Measurements from ENCODE around the gene COX18.

COX18 gene

DNA sequence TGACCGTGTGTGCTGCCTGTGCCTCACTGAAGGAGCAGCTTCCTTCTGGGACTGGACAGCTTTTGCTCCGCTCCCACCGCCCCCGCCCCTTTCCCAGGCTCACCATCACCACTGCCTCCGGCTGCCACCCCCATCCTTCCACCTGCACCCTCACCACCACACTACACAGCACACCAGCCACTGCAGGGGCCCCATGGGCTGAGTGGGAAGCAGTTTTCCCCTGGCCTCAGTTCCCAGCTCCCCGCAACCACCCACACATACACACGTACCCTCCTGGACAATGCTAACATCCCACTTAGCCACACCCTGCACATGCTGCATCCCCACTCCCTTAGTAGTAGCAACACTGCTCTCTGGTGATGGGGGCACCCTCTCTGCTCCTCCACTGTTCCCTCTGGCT is 29.6 kb upstream of the COX18 start:
- Histone ChIP-seq H4K20me1 (ENCODE audit: insufficient read depth, low read length) (no peaks in the 10 kb centered on the region), H3K4me2 (ENCODE audit: low read length) (no peak overlapping the region), H3K79me2 (ENCODE audit: low read length) (no peaks in the 10 kb centered on the region), H2AFZ (ENCODE audit: low read depth, low read length) (no peak overlapping the region), H3K4me3 (ENCODE audit: low read length) (no peak overlapping the region), H3K9ac (ENCODE audit: low read length) (no peak overlapping the region), H3K27ac (ENCODE audit: low read length) (no peak overlapping the region), H3K4me1 (ENCODE audit: low read length) (no peaks in the 10 kb centered on the region), H3K36me3 (replicated peaks; ENCODE audit: low read depth, low read length) (peaks cover 34% of the 10 kb centered on the region), H3K9me3 (ENCODE audit: insufficient read depth, low read length) (no peaks in the 10 kb centered on the region), H3K27me3 (ENCODE audit: low read depth, low read length) (no peaks in the 10 kb centered on the region)
- no peak for TF ChIP-seq CTCF (IDR thresholded peaks at IDR 0.05; ENCODE audit: low read depth, low read length)
- TF ChIP-seq EZH2phosphoT487 (IDR thresholded peaks at IDR 0.05; ENCODE audit: low read depth) = no peak

GRCh38 chr4:73098713-73099112 is 29.2 kb upstream of the COX18 start:
- Histone ChIP-seq H3K9ac (ENCODE audit: low read length) (no peak overlapping the region), H3K4me3 (ENCODE audit: low read length) (no peak overlapping the region), H2AFZ (ENCODE audit: low read depth, low read length) (no peak overlapping the region), H3K4me1 (ENCODE audit: low read length) (no peaks in the 10 kb centered on the region), H3K79me2 (ENCODE audit: low read length) (no peaks in the 10 kb centered on the region), H3K36me3 (replicated peaks; ENCODE audit: low read depth, low read length) (peaks cover 37% of the 10 kb centered on the region), H3K4me2 (ENCODE audit: low read length) (no peak overlapping the region), H3K9me3 (ENCODE audit: insufficient read depth, low read length) (no peaks in the 10 kb centered on the region), H3K27ac (ENCODE audit: low read length) (no peak overlapping the region), H4K20me1 (ENCODE audit: insufficient read depth, low read length) (no peaks in the 10 kb centered on the region), H3K27me3 (ENCODE audit: low read depth, low read length) (no peaks in the 10 kb centered on the region)
- TF ChIP-seq CTCF (IDR thresholded peaks at IDR 0.05; ENCODE audit: low read depth, low read length) (no peak), EZH2phosphoT487 (IDR thresholded peaks at IDR 0.05; ENCODE audit: low read depth) (no peak)

DNA sequence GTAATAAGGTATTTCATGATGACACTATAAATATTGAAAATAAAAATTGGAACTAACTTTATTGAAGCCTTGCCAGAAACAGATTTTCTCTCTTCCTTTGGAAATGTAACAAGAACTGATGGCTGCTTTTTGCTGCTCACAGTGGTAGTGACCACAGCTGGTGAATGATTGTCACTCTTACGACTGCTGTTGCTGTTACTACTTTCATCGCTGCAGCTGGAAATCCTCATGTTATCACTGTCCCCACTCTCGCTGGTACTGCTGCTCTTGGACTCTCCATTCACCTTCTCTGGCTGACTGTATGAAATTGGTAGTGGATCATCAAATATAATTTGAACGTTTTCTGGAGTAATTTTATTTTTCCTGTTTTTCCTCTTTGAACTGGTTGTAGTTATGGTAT is 28.5 kb upstream of the COX18 start:
- Histone ChIP-seq H3K9ac (ENCODE audit: low read length) (no peak overlapping the region), H3K4me3 (ENCODE audit: low read length) (no peak overlapping the region), H3K36me3 (replicated peaks; ENCODE audit: low read depth, low read length) (peaks cover 37% of the 10 kb centered on the region), H3K79me2 (ENCODE audit: low read length) (no peaks in the 10 kb centered on the region), H3K9me3 (ENCODE audit: insufficient read depth, low read length) (no peaks in the 10 kb centered on the region), H2AFZ (ENCODE audit: low read depth, low read length) (no peak overlapping the region), H4K20me1 (ENCODE audit: insufficient read depth, low read length) (no peaks in the 10 kb centered on the region), H3K27me3 (ENCODE audit: low read depth, low read length) (no peaks in the 10 kb centered on the region), H3K4me1 (ENCODE audit: low read length) (no peaks in the 10 kb centered on the region), H3K27ac (ENCODE audit: low read length) (no peak overlapping the region), H3K4me2 (ENCODE audit: low read length) (no peak overlapping the region)
- TF ChIP-seq CTCF (IDR thresholded peaks at IDR 0.05; ENCODE audit: low read depth, low read length) (no peak), EZH2phosphoT487 (IDR thresholded peaks at IDR 0.05; ENCODE audit: low read depth) (no peak)

- Histone ChIP-seq H3K4me1 (ENCODE audit: low read length) (no peaks in the 10 kb centered on the region; the same call in 1 of the 2 replicates), H3K27me3 (ENCODE audit: low read depth, low read length) (no peaks in the 10 kb centered on the region), H4K20me1 (ENCODE audit: insufficient read depth, low read length) (no peaks in the 10 kb centered on the region), H3K9ac (ENCODE audit: low read length) (no peak overlapping the region), H3K9me3 (ENCODE audit: insufficient read depth, low read length) (no peaks in the 10 kb centered on the region), H3K27ac (ENCODE audit: low read length) (no peak overlapping the region), H3K36me3 (replicated peaks; ENCODE audit: low read depth, low read length) (peaks cover 40% of the 10 kb centered on the region), H2AFZ (ENCODE audit: low read depth, low read length) (no peak overlapping the region), H3K4me3 (ENCODE audit: low read length) (no peak overlapping the region), H3K4me2 (ENCODE audit: low read length) (no peak overlapping the region), H3K79me2 (ENCODE audit: low read length) (peaks cover 19% of the 10 kb centered on the region)
- TF ChIP-seq EZH2phosphoT487 (IDR thresholded peaks at IDR 0.05; ENCODE audit: low read depth) (no peak), CTCF (IDR thresholded peaks at IDR 0.05; ENCODE audit: low read depth, low read length) (no peak)
These were observed 23.4 kb upstream of the COX18 start for GRCh38 chr4:73092868-73093267.
